LNCaP clone FGC (cell line): ENCODE results near the gene KCNK16.
"Not testable (repeated sequence)": the region's sequence is repeated elsewhere in the genome, so short reads cannot be mapped to it uniquely, and the experiment has no call there.

Source experiments
- DNase-seq: peaks from one replicate; pipeline ENCODE4 v3.0.0-alpha.2; 2011; ENCODE audit warnings: low read depth
- H3K4me3 ChIP-seq: 2 replicates; pipeline ENCODE4 v1.5.1; 2011; ENCODE audit warnings: mild to moderate bottlenecking, low read depth, low read length, control low read depth
- TF ChIP-seq, protein P1 (sequence below): IDR thresholded peaks from 2 replicates; pipeline ENCODE4 v1.5.1; 2012; ENCODE audit warnings: mild to moderate bottlenecking; ENCODE audit not compliant: control insufficient read depth, insufficient read depth; ENCODE audit errors: extremely low read depth

The KCNK16 gene

GRCh38 chr6:39292637-39293036, 29.9 kb downstream of the KCNK16 start:
- TF ChIP-seq, protein P1, sequence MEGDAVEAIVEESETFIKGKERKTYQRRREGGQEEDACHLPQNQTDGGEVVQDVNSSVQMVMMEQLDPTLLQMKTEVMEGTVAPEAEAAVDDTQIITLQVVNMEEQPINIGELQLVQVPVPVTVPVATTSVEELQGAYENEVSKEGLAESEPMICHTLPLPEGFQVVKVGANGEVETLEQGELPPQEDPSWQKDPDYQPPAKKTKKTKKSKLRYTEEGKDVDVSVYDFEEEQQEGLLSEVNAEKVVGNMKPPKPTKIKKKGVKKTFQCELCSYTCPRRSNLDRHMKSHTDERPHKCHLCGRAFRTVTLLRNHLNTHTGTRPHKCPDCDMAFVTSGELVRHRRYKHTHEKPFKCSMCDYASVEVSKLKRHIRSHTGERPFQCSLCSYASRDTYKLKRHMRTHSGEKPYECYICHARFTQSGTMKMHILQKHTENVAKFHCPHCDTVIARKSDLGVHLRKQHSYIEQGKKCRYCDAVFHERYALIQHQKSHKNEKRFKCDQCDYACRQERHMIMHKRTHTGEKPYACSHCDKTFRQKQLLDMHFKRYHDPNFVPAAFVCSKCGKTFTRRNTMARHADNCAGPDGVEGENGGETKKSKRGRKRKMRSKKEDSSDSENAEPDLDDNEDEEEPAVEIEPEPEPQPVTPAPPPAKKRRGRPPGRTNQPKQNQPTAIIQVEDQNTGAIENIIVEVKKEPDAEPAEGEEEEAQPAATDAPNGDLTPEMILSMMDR: no peak
- no peak for DNase-seq
- H3K4me3 ChIP-seq: no peak overlapping the region

DNA sequence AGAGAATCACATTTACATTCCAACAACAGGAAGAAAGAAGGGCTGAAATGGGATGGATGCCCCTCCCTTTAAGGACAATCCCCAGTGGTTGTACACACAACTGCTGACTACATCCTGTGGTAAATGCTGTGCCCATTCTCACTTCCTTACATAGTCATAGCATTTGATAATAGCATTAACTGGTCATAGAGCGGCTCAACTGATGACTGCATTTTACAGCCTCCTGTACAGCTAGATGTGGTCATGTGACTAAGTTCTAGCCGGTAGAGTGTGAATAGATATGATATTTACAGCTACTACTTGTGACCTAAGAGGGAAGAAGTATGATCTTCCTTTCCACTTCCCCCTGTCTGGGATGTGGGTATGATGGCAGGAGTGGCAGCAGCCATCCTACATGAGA, 33.0 kb downstream of the KCNK16 start:
- H3K4me3 ChIP-seq: no peak overlapping the region
- TF ChIP-seq, protein P1: no peak
- DNase-seq: no peak

DNA sequence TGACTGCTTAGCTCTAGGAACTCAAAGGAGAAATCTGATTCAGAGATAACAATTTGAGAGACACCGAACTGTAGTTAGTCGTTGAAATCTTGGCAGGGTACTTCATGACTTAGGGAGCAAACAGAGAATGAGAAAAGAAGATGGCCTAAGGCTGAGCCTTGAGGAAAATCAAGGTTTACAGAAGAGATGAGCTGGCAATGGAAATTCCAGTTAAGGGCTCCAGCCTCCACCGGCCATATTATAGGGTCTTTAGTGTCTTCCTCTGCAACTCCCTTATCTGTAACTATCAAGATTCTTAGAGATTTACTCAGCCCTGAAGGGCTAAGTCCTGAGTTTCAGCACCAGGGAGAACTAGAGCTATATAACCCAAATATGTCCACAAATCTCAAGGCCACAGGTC, 34.9 kb downstream of the KCNK16 start:
- TF ChIP-seq, protein P1: no peak
- no peak overlapping the region for H3K4me3 ChIP-seq
- DNase-seq: no peak

DNA sequence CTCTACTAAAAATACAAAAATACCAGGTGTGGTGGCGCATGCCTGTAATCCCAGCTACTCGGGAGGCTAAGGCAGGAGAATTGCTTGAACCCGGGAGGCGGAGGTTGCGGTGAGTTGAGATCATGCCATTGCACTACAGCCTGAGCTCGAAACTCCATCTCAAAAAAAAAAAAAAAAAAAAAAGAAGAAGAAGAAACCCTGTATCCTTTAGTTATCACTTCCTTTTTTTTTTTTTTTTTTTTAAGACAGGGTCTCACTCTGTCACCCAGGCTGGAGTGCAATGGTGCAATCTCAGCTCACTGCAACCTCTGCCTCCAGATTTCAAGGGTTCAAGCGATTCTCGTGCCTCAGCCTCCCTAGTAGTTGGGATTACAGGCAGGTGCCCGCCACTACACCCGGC, 35.9 kb downstream of the KCNK16 start:
- not testable (repeated sequence) for H3K4me3 ChIP-seq, DNase-seq

DNA sequence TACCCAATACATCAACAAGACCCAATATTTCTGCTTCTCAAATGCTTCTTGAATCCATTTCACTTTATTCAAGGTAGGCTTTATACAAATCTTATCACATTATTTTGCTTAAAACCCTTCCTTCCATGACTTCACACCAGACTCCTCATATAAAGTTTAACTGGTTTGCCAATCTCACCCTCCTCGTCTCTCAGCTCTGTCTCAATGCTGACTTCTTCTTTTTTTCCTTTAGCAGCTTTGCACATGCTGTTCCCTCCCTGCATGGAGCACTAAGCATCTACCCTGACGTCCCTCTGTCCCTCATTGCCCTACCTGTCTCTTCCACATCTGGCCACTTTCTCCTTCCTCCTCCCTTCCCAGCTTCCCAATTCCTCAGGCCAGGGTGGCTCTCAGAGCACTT, 39.7 kb downstream of the KCNK16 start:
- no peak for DNase-seq
- H3K4me3 ChIP-seq: no peak overlapping the region
- TF ChIP-seq, protein P1: no peak

GRCh38 chr6:39281312-39281980, 41.1 kb downstream of the KCNK16 start:
- no peak for DNase-seq
- TF ChIP-seq, protein P1: no peak

DNA sequence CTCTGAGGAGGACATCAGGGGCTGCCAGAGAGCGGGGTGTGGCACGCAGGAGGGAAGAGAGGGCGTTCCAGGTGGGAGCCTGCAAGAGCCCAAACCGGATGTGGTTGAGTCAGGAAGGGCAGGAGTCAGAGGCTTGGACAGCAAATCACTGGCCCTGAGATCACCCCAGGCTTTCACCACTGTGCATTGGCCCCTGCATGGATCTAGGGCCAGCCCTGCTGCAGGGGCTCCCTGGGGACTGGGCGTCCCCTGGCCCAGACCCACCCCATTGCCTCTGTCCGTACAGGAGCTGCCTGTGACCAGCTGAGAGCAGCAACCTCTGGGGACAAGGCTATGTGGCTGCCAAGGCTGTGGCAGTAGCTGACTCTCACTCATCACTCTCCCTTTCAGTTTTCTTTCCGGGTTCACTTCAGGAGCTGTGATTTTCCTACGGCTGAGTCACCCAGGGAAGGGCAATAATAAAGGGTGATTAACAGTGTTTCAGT, 42.2 kb downstream of the KCNK16 start:
- DNase-seq: peak; percentile 25
- TF ChIP-seq, protein P1: no peak

More at GRCh38 chr6:39281312-39281980, 41.1 kb downstream of the KCNK16 start:
- no peak overlapping the region for H3K4me3 ChIP-seq

More for the DNA sequence above, 42.2 kb downstream of the KCNK16 start:
- no peak overlapping the region for H3K4me3 ChIP-seq
